Epithelial cell of proximal tubule (primary cell): ENCODE measurements around the gene SIRPA. TPM values are rescaled to one million over a fixed set of nuclear protein-coding genes. Genes with fewer than 3 reads are reported as not detected.

Experiments used
- DNase-seq: peaks from one replicate; pipeline ENCODE4 v3.0.0-alpha.2; 2011; ENCODE audit warnings: low read depth
- H3K4me3 ChIP-seq: 2 replicates; pipeline ENCODE4 v1.5.1; 2011; ENCODE audit warnings: low read depth, mild to moderate bottlenecking, low read length
- CTCF ChIP-seq: conservative IDR thresholded peaks from 2 replicates; pipeline ENCODE4 v1.5.1; 2012; ENCODE audit warnings: low read depth, mild to moderate bottlenecking, low read length
- total RNA-seq: library from RNA; depleted of rRNA; stranded (reverse); fragments of >200 nt; gene quantifications from 2 replicates; pipeline ENCODE4 v1.2.3, GENCODE V29; 2015

Gene SIRPA
- total RNA-seq, 1 donor from 2014 or later, result 50.6 TPM

DNA sequence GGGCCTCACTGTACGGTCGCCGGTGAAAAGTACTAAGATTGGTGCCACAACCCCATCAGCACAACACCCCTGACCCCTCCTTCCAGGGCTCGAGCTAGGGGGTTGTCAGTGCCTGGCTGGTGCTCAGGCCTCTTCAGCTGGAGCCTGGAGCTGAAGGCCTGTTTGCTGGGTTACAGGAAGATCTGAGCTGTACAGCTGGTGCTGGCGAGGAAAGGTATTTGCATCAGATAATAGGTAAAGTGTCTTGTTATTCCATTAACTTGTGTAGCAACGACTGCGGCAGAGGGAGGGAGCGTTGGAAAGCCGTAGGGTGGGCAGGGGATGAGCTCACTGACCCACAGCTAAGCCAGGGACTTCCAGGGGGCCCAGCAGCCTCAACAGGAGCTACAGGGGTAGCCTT lies 15.8 kb upstream of the SIRPA start:
- no peak for DNase-seq
- no peak overlapping the region for H3K4me3 ChIP-seq

DNA sequence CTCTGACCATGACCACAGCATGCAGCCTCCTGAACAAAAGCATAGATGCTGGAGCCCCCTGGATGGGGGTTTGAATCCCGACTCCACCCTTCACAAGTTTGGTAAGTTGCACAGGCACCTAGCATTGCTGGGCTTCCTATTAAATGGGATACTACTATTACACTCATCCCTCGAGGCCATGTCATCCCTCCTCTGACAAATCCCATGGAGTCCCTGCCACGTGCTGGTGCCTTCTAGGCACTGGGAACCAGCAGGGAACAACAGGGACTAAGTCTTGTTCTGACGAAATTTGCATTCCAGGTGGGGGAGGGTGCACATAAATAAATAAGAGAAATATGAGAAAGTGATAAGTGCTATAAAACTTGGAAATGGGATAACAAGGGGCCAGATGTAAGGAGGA lies 15.3 kb upstream of the SIRPA start:
- TF ChIP-seq CTCF, result no peak
- no peak overlapping the region for H3K4me3 ChIP-seq
- no peak for DNase-seq

More for the DNA sequence above, 15.8 kb upstream of the SIRPA start:
- TF ChIP-seq CTCF, result no peak

- DNase-seq, result no peak
- TF ChIP-seq CTCF, result no peak
- H3K4me3 ChIP-seq, result no peak overlapping the region
Observed at GRCh38 chr20:1880529-1881239, 14.5 kb upstream of the SIRPA start.

- TF ChIP-seq CTCF, result peak; percentile 25
- no peak for DNase-seq
- H3K4me3 ChIP-seq, result no peak overlapping the region
Observed at GRCh38 chr20:1881240-1881835, 13.9 kb upstream of the SIRPA start.

DNA sequence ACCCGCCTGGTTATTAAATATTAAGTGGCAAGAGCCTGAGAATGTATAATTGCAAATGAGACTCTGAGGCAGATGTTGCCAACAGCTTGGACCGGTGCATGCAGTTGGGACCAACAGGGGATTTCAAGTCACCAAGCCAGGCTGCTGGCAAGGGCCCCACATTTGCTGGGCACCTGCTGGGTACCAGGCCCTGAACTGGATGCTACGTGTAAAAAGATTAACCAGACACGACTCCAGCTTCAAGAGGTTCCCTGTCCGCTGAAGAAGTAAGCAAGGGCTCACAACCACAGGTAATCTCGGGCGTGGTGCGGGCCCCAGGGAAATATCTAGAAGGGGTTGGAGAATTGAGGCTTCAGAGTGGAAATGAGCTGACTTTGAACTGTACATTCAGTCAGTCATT lies 13.2 kb upstream of the SIRPA start:
- no peak for TF ChIP-seq CTCF
- DNase-seq, result no peak
- no peak overlapping the region for H3K4me3 ChIP-seq

DNA sequence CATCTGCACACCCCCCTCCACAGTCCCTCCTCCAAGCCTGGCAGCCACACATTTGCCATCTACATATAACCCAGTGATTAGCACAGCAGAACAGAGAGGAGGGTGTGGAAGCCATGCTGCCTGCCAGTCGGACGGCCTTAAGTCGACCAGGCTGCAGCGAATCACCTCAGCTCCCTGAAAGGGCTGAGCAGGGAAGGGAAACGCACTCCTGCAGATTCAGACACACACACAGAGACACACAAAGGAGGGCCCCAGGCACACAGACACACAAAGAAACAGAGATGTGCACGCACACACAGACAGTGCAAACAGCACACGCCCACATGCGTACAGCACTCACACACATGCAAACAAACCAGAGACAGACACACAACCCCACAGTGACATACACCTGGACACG lies 11.2 kb upstream of the SIRPA start:
- TF ChIP-seq CTCF, result no peak
- DNase-seq, result no peak

DNA sequence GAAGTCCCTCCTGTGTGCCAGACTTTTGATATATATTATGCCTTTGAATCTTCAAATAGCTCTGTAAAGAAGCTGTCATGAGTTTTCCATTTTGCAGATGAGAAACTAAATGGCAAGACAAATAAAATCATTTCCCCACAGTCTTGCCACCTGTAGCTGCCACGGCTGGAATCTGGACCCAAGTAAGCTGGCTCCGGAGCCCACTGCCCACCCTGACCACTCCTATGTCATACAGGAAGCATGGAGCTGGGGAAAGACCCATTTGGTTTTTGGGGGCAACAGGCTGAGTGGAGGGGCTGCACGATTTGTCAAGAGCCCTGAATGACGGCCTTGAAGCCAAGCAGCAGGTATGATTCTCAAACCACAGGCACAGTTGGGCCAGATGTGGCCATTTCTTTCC lies 10.0 kb upstream of the SIRPA start:
- no peak overlapping the region for H3K4me3 ChIP-seq
- no peak for DNase-seq
- TF ChIP-seq CTCF, result no peak

More for the DNA sequence above, 11.2 kb upstream of the SIRPA start:
- H3K4me3 ChIP-seq, result no peak overlapping the region
